GM19099 (cell line): ENCODE measurements around the gene NPC1L1.

Source experiments
- POLR2A ChIP-seq: IDR thresholded peaks from 3 replicates; pipeline ENCODE4 v1.6.1; 2011; ENCODE audit warnings: low read depth; ENCODE audit not compliant: insufficient read length; ENCODE audit errors: extremely low read depth

Gene NPC1L1

GRCh38 chr7:44568771-44569560, 27.8 kb upstream of the NPC1L1 start:
- TF ChIP-seq POLR2A = no peak

- no peak for TF ChIP-seq POLR2A
Observed at GRCh38 chr7:44567884-44568283, 26.8 kb upstream of the NPC1L1 start.

GRCh38 chr7:44566680-44567079, 25.6 kb upstream of the NPC1L1 start:
- TF ChIP-seq POLR2A = no peak

GRCh38 chr7:44565795-44566559, 24.8 kb upstream of the NPC1L1 start:
- TF ChIP-seq POLR2A = no peak

GRCh38 chr7:44565097-44565794, 24.1 kb upstream of the NPC1L1 start:
- TF ChIP-seq POLR2A = no peak

GRCh38 chr7:44564606-44565005, 23.5 kb upstream of the NPC1L1 start:
- no peak for TF ChIP-seq POLR2A

GRCh38 chr7:44563171-44563679, 22.1 kb upstream of the NPC1L1 start:
- TF ChIP-seq POLR2A = no peak

- TF ChIP-seq POLR2A = no peak
Observed at GRCh38 chr7:44561962-44562621, 21.0 kb upstream of the NPC1L1 start.

GRCh38 chr7:44561481-44561880, 20.4 kb upstream of the NPC1L1 start:
- no peak for TF ChIP-seq POLR2A

- TF ChIP-seq POLR2A = no peak
Observed at GRCh38 chr7:44559485-44559884, 18.4 kb upstream of the NPC1L1 start.

- no peak for TF ChIP-seq POLR2A
Observed at GRCh38 chr7:44557485-44557884, 16.4 kb upstream of the NPC1L1 start.

GRCh38 chr7:44555350-44555749, 14.2 kb upstream of the NPC1L1 start:
- no peak for TF ChIP-seq POLR2A

GRCh38 chr7:44549457-44549856, 8.3 kb upstream of the NPC1L1 start:
- TF ChIP-seq POLR2A = no peak

GRCh38 chr7:44548893-44549292, 7.8 kb upstream of the NPC1L1 start:
- TF ChIP-seq POLR2A = no peak

- TF ChIP-seq POLR2A = no peak
Observed at GRCh38 chr7:44547536-44548231, 6.6 kb upstream of the NPC1L1 start.
